SK-N-SH (cell line): ENCODE results near the gene NTNG2.

Experiments used
- CTCF ChIP-seq: fragments of 200-600 bp; sonication (generic); IDR thresholded peaks from 2 replicates; pipeline ENCODE4 v1.6.1; 2017; ENCODE audit warnings: antibody characterized with exemption, mild to moderate bottlenecking, moderate library complexity
- EZH2phosphoT487 ChIP-seq: fragments of 200-600 bp; sonication (generic); IDR thresholded peaks from 2 replicates; pipeline ENCODE4 v1.6.1; 2017; ENCODE audit warnings: low read depth, mixed run types, mild to moderate bottlenecking, antibody characterized with exemption, moderate library complexity, borderline replicate concordance
- GATA2 ChIP-seq: sonication (generic); formaldehyde crosslinking; IDR thresholded peaks from 2 replicates; pipeline ENCODE4 v1.5.0; 2020; ENCODE audit warnings: mild to moderate bottlenecking, missing genetic modification reagents
- MAX ChIP-seq: IDR thresholded peaks from 2 replicates; pipeline ENCODE4 v1.4.0; 2012; ENCODE audit warnings: low read depth
- RFX5 ChIP-seq: IDR thresholded peaks from 2 replicates; pipeline ENCODE4 v1.6.1; 2012; ENCODE audit warnings: mild to moderate bottlenecking, improper control_type of control experiment, low read length
- TCF12 ChIP-seq: IDR thresholded peaks from 2 replicates; pipeline ENCODE4 v1.4.0; 2012
- TF ChIP-seq, protein P1 (sequence below): fragments of 150-350 bp; IDR thresholded peaks from 2 replicates; pipeline ENCODE4 v1.6.1; 2017; ENCODE audit warnings: antibody characterized with exemption, low read length, low read depth, borderline replicate concordance
- TF ChIP-seq, protein P2 (sequence below): IDR thresholded peaks from 2 replicates; pipeline ENCODE4 v1.6.1; 2012; ENCODE audit warnings: mild to moderate bottlenecking, low read depth, low read length, moderate library complexity

DNA sequence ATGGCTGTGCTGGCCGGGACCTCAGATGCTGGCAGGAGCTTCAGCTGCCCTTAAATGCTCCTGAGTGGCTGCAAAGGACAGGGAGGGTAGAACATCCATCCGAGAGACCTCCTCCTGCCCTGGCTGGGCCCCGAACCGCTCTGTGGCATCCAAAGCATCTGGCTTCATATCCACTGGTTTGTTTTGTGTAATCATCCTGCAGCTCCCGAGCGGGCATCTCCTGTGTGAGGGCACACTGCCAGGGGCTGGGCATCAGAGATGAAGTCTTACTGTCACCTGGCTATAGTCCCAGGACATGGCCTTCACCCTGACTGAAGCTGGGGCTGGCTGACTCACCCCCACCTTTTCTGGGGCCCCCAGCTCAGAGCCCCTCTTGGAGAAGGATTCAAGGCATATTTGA is 18.5 kb upstream of the NTNG2 start:
- TF ChIP-seq GATA2 = no peak
- TF ChIP-seq, protein P1, sequence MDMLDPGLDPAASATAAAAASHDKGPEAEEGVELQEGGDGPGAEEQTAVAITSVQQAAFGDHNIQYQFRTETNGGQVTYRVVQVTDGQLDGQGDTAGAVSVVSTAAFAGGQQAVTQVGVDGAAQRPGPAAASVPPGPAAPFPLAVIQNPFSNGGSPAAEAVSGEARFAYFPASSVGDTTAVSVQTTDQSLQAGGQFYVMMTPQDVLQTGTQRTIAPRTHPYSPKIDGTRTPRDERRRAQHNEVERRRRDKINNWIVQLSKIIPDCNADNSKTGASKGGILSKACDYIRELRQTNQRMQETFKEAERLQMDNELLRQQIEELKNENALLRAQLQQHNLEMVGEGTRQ = no peak
- TF ChIP-seq CTCF = no peak
- no peak for TF ChIP-seq RFX5
- no peak for TF ChIP-seq EZH2phosphoT487
- TF ChIP-seq, protein P2, sequence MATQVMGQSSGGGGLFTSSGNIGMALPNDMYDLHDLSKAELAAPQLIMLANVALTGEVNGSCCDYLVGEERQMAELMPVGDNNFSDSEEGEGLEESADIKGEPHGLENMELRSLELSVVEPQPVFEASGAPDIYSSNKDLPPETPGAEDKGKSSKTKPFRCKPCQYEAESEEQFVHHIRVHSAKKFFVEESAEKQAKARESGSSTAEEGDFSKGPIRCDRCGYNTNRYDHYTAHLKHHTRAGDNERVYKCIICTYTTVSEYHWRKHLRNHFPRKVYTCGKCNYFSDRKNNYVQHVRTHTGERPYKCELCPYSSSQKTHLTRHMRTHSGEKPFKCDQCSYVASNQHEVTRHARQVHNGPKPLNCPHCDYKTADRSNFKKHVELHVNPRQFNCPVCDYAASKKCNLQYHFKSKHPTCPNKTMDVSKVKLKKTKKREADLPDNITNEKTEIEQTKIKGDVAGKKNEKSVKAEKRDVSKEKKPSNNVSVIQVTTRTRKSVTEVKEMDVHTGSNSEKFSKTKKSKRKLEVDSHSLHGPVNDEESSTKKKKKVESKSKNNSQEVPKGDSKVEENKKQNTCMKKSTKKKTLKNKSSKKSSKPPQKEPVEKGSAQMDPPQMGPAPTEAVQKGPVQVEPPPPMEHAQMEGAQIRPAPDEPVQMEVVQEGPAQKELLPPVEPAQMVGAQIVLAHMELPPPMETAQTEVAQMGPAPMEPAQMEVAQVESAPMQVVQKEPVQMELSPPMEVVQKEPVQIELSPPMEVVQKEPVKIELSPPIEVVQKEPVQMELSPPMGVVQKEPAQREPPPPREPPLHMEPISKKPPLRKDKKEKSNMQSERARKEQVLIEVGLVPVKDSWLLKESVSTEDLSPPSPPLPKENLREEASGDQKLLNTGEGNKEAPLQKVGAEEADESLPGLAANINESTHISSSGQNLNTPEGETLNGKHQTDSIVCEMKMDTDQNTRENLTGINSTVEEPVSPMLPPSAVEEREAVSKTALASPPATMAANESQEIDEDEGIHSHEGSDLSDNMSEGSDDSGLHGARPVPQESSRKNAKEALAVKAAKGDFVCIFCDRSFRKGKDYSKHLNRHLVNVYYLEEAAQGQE = no peak
- TF ChIP-seq MAX = no peak
- TF ChIP-seq TCF12 = no peak
